Tibial nerve (tissue), 4 donors: ENCODE measurements around the gene CD81.
"Not testable (repeated sequence)": the region's sequence is repeated elsewhere in the genome, so short reads cannot be mapped to it uniquely, and the experiment has no call there.

Experiments used
- CTCF ChIP-seq, 5 experiments: fragments of 200-600 bp in 3 of 5; fragments of 450-650 bp in 2 of 5; sonication (generic) in 3 of 5; IDR thresholded peaks; one replicate each; pipeline ENCODE4 v1.5.1; 2016 to 2019; ENCODE audit warnings: antibody characterized with exemption in 5 of 5, mild to moderate bottlenecking in 3 of 5, moderate library complexity in 2 of 5
- EP300 ChIP-seq, 2 donors: sonication (generic); formaldehyde crosslinking; IDR thresholded peaks; one replicate each; pipeline ENCODE4 v1.6.1; 2017; ENCODE audit warnings: antibody characterized with exemption in 2 of 2, mild to moderate bottlenecking in 1 of 2
- POLR2A ChIP-seq, 2 donors: fragments of 450-650 bp; IDR thresholded peaks; one replicate each; pipeline ENCODE4 v1.6.1; 2017; ENCODE audit warnings: antibody characterized with exemption in 2 of 2, mild to moderate bottlenecking in 2 of 2, moderate library complexity in 2 of 2

- TF ChIP-seq CTCF, EP300, POLR2A (IDR thresholded peaks at IDR 0.05): not testable (repeated sequence)
These were observed 44.5 kb upstream of the CD81 start for GRCh38 chr11:2332569-2332968.
